Central memory CD8-positive, alpha-beta T cell (primary cell): ENCODE measurements around the gene ATP9B.

Source experiments
- ATAC-seq: fragments of 150-1000 bp; cut with Tn5 transposase; replicated peaks from 2 replicates; pipeline ENCODE4 v1.10.0; 2022; ENCODE audit warnings: mild to moderate bottlenecking, moderate FRiP score, moderate number of reproducible peaks; ENCODE audit not compliant: poor library complexity, severe bottlenecking; ENCODE audit errors: extremely low read depth
- DNase-seq, 2 donors: peaks; one replicate each; pipeline ENCODE4 v3.0.0; 2021; ENCODE audit warnings: low spot score in 2 of 2
- H3K27ac Mint-ChIP-seq: one replicate; pipeline ENCODE4 v1.8.0; 2022; ENCODE audit warnings: low read depth, mild to moderate bottlenecking, moderate library complexity, mixed read lengths
- H3K27me3 Mint-ChIP-seq: one replicate; pipeline ENCODE4 v1.8.0; 2022; ENCODE audit warnings: mixed read lengths
- H3K36me3 Mint-ChIP-seq: one replicate; pipeline ENCODE4 v1.8.0; 2022; ENCODE audit warnings: mild to moderate bottlenecking, moderate library complexity, mixed read lengths; ENCODE audit not compliant: insufficient read depth
- H3K4me1 Mint-ChIP-seq: one replicate; pipeline ENCODE4 v1.8.0; 2022; ENCODE audit warnings: mixed read lengths
- H3K4me3 Mint-ChIP-seq: one replicate; pipeline ENCODE4 v1.8.0; 2022; ENCODE audit warnings: mild to moderate bottlenecking, moderate library complexity, mixed read lengths
- H3K9me3 Mint-ChIP-seq: one replicate; pipeline ENCODE4 v1.8.0; 2022; ENCODE audit warnings: mixed read lengths

ATP9B gene

GRCh38 chr18:79400591-79401381, 331.6 kb downstream of the ATP9B start:
- DNase-seq (no peak), ATAC-seq (peak; percentile 10)
- H3K27ac Mint-ChIP-seq, result peak overlapping the region; percentile 94
- peaks cover 44% of the 10 kb centered on the region for H3K4me1 Mint-ChIP-seq
- H3K27me3 Mint-ChIP-seq, result no peaks in the 10 kb centered on the region
- peaks cover 25% of the 10 kb centered on the region for H3K36me3 Mint-ChIP-seq
- peak overlapping the region; percentile 92 for H3K4me3 Mint-ChIP-seq
- H3K9me3 Mint-ChIP-seq, result no peaks in the 10 kb centered on the region

- Mint-ChIP-seq H3K27ac (peak overlapping the region; percentile 94), H3K4me1 (peaks cover 52% of the 10 kb centered on the region), H3K36me3 (peaks cover 30% of the 10 kb centered on the region), H3K27me3 (no peaks in the 10 kb centered on the region), H3K4me3 (peak overlapping the region; percentile 92), H3K9me3 (no peaks in the 10 kb centered on the region)
- DNase-seq (no peak), ATAC-seq (no peak)
Observed at GRCh38 chr18:79401494-79402208, 332.5 kb downstream of the ATP9B start.

- H3K4me1 Mint-ChIP-seq, result peaks cover 52% of the 10 kb centered on the region
- H3K4me3 Mint-ChIP-seq, result peak overlapping the region; percentile 92
- no peaks in the 10 kb centered on the region for H3K27me3 Mint-ChIP-seq
- peaks cover 30% of the 10 kb centered on the region for H3K36me3 Mint-ChIP-seq
- DNase-seq (no peak), ATAC-seq (no peak)
- H3K9me3 Mint-ChIP-seq, result no peaks in the 10 kb centered on the region
- H3K27ac Mint-ChIP-seq, result peak overlapping the region; percentile 69
Observed at GRCh38 chr18:79402209-79402576, 333.0 kb downstream of the ATP9B start.

GRCh38 chr18:79402977-79403722, 334.0 kb downstream of the ATP9B start:
- peak overlapping the region; percentile 69 for H3K27ac Mint-ChIP-seq

GRCh38 chr18:79403723-79404566, 334.8 kb downstream of the ATP9B start:
- Mint-ChIP-seq H3K4me1 (peaks cover 47% of the 10 kb centered on the region), H3K9me3 (no peaks in the 10 kb centered on the region), H3K36me3 (peaks cover 28% of the 10 kb centered on the region), H3K27ac (peak overlapping the region; percentile 99), H3K27me3 (no peaks in the 10 kb centered on the region), H3K4me3 (peak overlapping the region; percentile 80)
- no peak for ATAC-seq
- no peak for DNase-seq

More at GRCh38 chr18:79402977-79403722, 334.0 kb downstream of the ATP9B start:
- H3K4me3 Mint-ChIP-seq, result peak overlapping the region; percentile 92
- DNase-seq, result no peak
- H3K4me1 Mint-ChIP-seq, result peaks cover 52% of the 10 kb centered on the region
- no peak for ATAC-seq
- H3K9me3 Mint-ChIP-seq, result no peaks in the 10 kb centered on the region
- H3K36me3 Mint-ChIP-seq, result peaks cover 32% of the 10 kb centered on the region
- no peaks in the 10 kb centered on the region for H3K27me3 Mint-ChIP-seq

- H3K36me3 Mint-ChIP-seq, result peaks cover 24% of the 10 kb centered on the region
- H3K4me3 Mint-ChIP-seq, result peak overlapping the region; percentile 80
- peaks cover 43% of the 10 kb centered on the region for H3K4me1 Mint-ChIP-seq
- ATAC-seq, result no peak
- DNase-seq, result no peak
- H3K9me3 Mint-ChIP-seq, result no peaks in the 10 kb centered on the region
- H3K27me3 Mint-ChIP-seq, result no peaks in the 10 kb centered on the region
- H3K27ac Mint-ChIP-seq, result peak overlapping the region; percentile 99
Observed at GRCh38 chr18:79404567-79404910, 335.3 kb downstream of the ATP9B start.

GRCh38 chr18:79405019-79405780, 336.0 kb downstream of the ATP9B start:
- Mint-ChIP-seq H3K4me1 (peaks cover 43% of the 10 kb centered on the region), H3K4me3 (peak overlapping the region; percentile 80), H3K9me3 (no peaks in the 10 kb centered on the region), H3K36me3 (peaks cover 24% of the 10 kb centered on the region), H3K27ac (peak overlapping the region; percentile 99), H3K27me3 (no peaks in the 10 kb centered on the region)
- no peak for ATAC-seq
- no peak for DNase-seq

- H3K4me1 Mint-ChIP-seq, result peaks cover 40% of the 10 kb centered on the region
- ATAC-seq (peak; percentile 94), DNase-seq (peak; percentile 76 to 91)
- H3K36me3 Mint-ChIP-seq, result peaks cover 28% of the 10 kb centered on the region
- H3K27ac Mint-ChIP-seq, result peak overlapping the region; percentile 99
- peak overlapping the region; percentile 80 for H3K4me3 Mint-ChIP-seq
- H3K9me3 Mint-ChIP-seq, result no peaks in the 10 kb centered on the region
- H3K27me3 Mint-ChIP-seq, result no peaks in the 10 kb centered on the region
Observed at GRCh38 chr18:79405781-79406575, 336.8 kb downstream of the ATP9B start.

GRCh38 chr18:79406708-79407107, 337.5 kb downstream of the ATP9B start:
- H3K27ac Mint-ChIP-seq, result peak overlapping the region; percentile 99
- DNase-seq (no peak), ATAC-seq (no peak)
- H3K36me3 Mint-ChIP-seq, result peaks cover 25% of the 10 kb centered on the region
- no peaks in the 10 kb centered on the region for H3K9me3 Mint-ChIP-seq
- H3K27me3 Mint-ChIP-seq, result no peaks in the 10 kb centered on the region
- peaks cover 34% of the 10 kb centered on the region for H3K4me1 Mint-ChIP-seq
- peak overlapping the region; percentile 80 for H3K4me3 Mint-ChIP-seq

GRCh38 chr18:79409313-79409712, 340.1 kb downstream of the ATP9B start:
- H3K9me3 Mint-ChIP-seq, result no peaks in the 10 kb centered on the region
- H3K4me3 Mint-ChIP-seq, result no peak overlapping the region
- peaks cover 25% of the 10 kb centered on the region for H3K4me1 Mint-ChIP-seq
- H3K27me3 Mint-ChIP-seq, result no peaks in the 10 kb centered on the region
- DNase-seq (no peak), ATAC-seq (no peak)
- H3K36me3 Mint-ChIP-seq, result peaks cover 32% of the 10 kb centered on the region
- H3K27ac Mint-ChIP-seq, result no peak overlapping the region

- DNase-seq (no peak), ATAC-seq (no peak)
- Mint-ChIP-seq H3K36me3 (peaks cover 29% of the 10 kb centered on the region), H3K4me1 (peaks cover 21% of the 10 kb centered on the region), H3K27me3 (no peaks in the 10 kb centered on the region), H3K4me3 (no peak overlapping the region), H3K9me3 (no peaks in the 10 kb centered on the region), H3K27ac (no peak overlapping the region)
Observed at GRCh38 chr18:79410171-79410641, 341.0 kb downstream of the ATP9B start.
